ENCODE measurements around the gene CYBB. TPM values are rescaled to one million over a fixed set of nuclear protein-coding genes. Genes with fewer than 3 reads are reported as not detected.

CYBB gene
- total and polyA plus RNA-seq, 2 of the 4 experiments (the other 2 are of a cell fraction): not detected

DNA sequence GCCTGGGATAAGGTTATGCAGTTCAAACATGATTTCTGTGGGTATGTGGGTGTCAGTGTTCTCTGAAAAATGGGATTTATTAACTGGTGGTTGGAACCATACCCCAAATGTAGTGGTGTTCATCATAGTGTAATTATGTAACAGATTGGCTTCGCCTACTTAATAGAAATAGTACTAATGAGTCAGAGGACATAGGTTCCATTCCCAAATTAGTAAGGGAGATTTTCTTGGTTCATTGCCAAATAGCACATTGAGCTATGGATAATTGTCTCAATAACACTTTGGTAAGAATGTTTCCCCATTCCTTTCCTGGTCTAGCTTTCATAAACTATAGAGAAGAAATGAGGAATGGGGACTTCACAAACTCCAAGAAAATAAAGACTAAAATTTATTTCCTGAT lies 20.5 kb upstream of the CYBB start:
- no TSS peak for BruUV-seq (replicated peaks)
- intact Hi-C loops (cut with micrococcal nuclease) (no loop called here), dilution Hi-C loops (cut with HindIII; ENCODE audit: low sequenced_read_pairs, unreplicated experiment) (no loop called here), in situ Hi-C loops (cut with MboI; ENCODE audit: low sequenced_read_pairs) (no loop called here)
- H3K4me2 ChIP-seq (ENCODE audit: low read depth, low read length): no peak overlapping the region
- DNase-seq (no peak), ATAC-seq (ENCODE audit: low read depth) (no peak)
- no peak overlapping the region for H3K56ac ChIP-seq (ENCODE audit: extremely low read depth, insufficient read depth, low read length)
- no peak overlapping the region for H2BK20ac ChIP-seq (ENCODE audit: low read depth, low read length)
- H3K79me1 ChIP-seq (ENCODE audit: low read depth in 1 of 2, low read length in 2 of 2): no peaks in the 10 kb centered on the region
- H4K20me1 ChIP-seq (ENCODE audit: insufficient read depth, low read length): no peaks in the 10 kb centered on the region
- no peak overlapping the region for H2AK5ac ChIP-seq (ENCODE audit: low read depth, low read length)
- no peak overlapping the region for H3K23ac ChIP-seq (ENCODE audit: low read depth, low read length)
- no peaks in the 10 kb centered on the region for H3K9me1 ChIP-seq (ENCODE audit: insufficient read depth, low read length)
- H3K9ac ChIP-seq (ENCODE audit: low read depth, low read length): no peak overlapping the region
- no peak overlapping the region for H4K8ac ChIP-seq (ENCODE audit: low read depth in 2 of 2, low read length in 2 of 2)
- H3K4ac ChIP-seq (ENCODE audit: low read depth, low read length): no peak overlapping the region
- no peaks in the 10 kb centered on the region for H3K4me1 ChIP-seq (ENCODE audit: control insufficient read depth, insufficient read depth, low read length)
- no peak overlapping the region for H2AK9ac ChIP-seq (replicated peaks; ENCODE audit: low read depth, low read length, poor library complexity)
- no peak overlapping the region for H3K4me3 ChIP-seq (ENCODE audit: insufficient read depth, low read depth, low read length)
- H2BK5ac ChIP-seq (ENCODE audit: low read depth, low read length, poor library complexity, severe bottlenecking): no peak overlapping the region
- TF ChIP-seq BHLHE40 (IDR thresholded peaks at IDR 0.05; ENCODE audit: low read depth, low read length) (no peak), ELK1 (IDR thresholded peaks at IDR 0.05; ENCODE audit: borderline replicate concordance, low read depth, low read length) (no peak), SMC3 (IDR thresholded peaks at IDR 0.05; ENCODE audit: low read depth, low read length) (no peak), POLR2A (IDR thresholded peaks at IDR 0.05; ENCODE audit: low read depth, low read length) (no peak), MXI1 (IDR thresholded peaks at IDR 0.05; ENCODE audit: borderline replicate concordance, low read depth, low read length) (no peak), CEBPB (IDR thresholded peaks at IDR 0.05; ENCODE audit: low read depth, low read length) (no peak), RFX5 (IDR thresholded peaks at IDR 0.05; ENCODE audit: low read depth, low read length) (no peak), RCOR1 (IDR thresholded peaks at IDR 0.05; ENCODE audit: insufficient replicate concordance, low read length) (no peak), USF2 (IDR thresholded peaks at IDR 0.05; ENCODE audit: low read depth, low read length) (no peak), FOS (IDR thresholded peaks at IDR 0.05; ENCODE audit: low read depth, low read length) (no peak), RAD21 (IDR thresholded peaks at IDR 0.05; ENCODE audit: low read length) (no peak), MAZ (IDR thresholded peaks at IDR 0.05; ENCODE audit: borderline replicate concordance, low read depth, low read length) (no peak), MAFK (IDR thresholded peaks at IDR 0.05; ENCODE audit: low read depth, low read length) (no peak), CTCF (conservative IDR thresholded peaks at IDR 0.05; ENCODE audit: low read depth, low read length) (no peak), NFE2L2 (IDR thresholded peaks at IDR 0.05; ENCODE audit: low read depth, low read length) (no peak)
- no peaks in the 10 kb centered on the region for H3K36me3 ChIP-seq (ENCODE audit: control insufficient read depth, insufficient read depth, low read length)
- WGBS, 2 experiments (ENCODE audit: extremely low coverage in 2 of 2, insufficient read length in 1 of 2): no CpG with 5 or more reads among the region's 1 CpG
- CTCF ChIA-PET: no interaction called here
- no peak overlapping the region for H4K5ac ChIP-seq (ENCODE audit: low read depth, low read length)
- H3K18ac ChIP-seq (ENCODE audit: low read depth, low read length): no peak overlapping the region
- H3K9me3 ChIP-seq (ENCODE audit: control insufficient read depth, insufficient read depth, low read length): no peaks in the 10 kb centered on the region
- peaks cover 5% of the 10 kb centered on the region for H3K27me3 ChIP-seq (ENCODE audit: control insufficient read depth, insufficient read depth, low read length)
- POLR2A ChIA-PET (ENCODE audit: unreplicated experiment): no interaction called here
- H3K14ac ChIP-seq (replicated peaks; ENCODE audit: low read depth, low read length): no peak overlapping the region
- H4K91ac ChIP-seq (ENCODE audit: insufficient read depth, low read depth, low read length): no peak overlapping the region
- no peak overlapping the region for H2AFZ ChIP-seq (replicated peaks; ENCODE audit: low read length, poor library complexity)
- H2BK15ac ChIP-seq (ENCODE audit: low read depth, low read length): no peak overlapping the region
- H2BK120ac ChIP-seq (ENCODE audit: low read depth, low read length): no peak overlapping the region
- H3K27ac ChIP-seq (ENCODE audit: insufficient read depth, low read length): no peak overlapping the region

Data from IMR-90 (cell line).